GM12878 (cell line): ENCODE data around the gene SACM1L. TPM values are rescaled to one million over a fixed set of nuclear protein-coding genes. Genes with fewer than 3 reads are reported as not detected.

ENCODE experiments used
- ATAC-seq: fragments of 200-7000 bp; cut with Tn5 transposase; 3 replicates; pipeline ENCODE4 v1.9.1; 2020; ENCODE audit warnings: mild to moderate bottlenecking, moderate library complexity
- BruUV-seq: library from RNA; stranded (reverse); fragments of 400-500 nt; replicated peaks from 2 replicates; lab custom pipeline; 2021; lab: Mats Ljungman, UMichigan
- CTCF ChIA-PET: fragments of 300-600 bp; sonication (Branson Sonifier 250); formaldehyde crosslinking; extraction: SDS; loops from one replicate; lab custom pipeline; 2021; ENCODE audit warnings: inconsistent platforms; lab: Yijun Ruan, JAX
- POLR2A ChIA-PET: fragments of 350-600 bp; formaldehyde crosslinking; extraction: SDS; loops from one replicate; lab custom pipeline; 2021; ENCODE audit warnings: inconsistent platforms; lab: Charles Lee
- RAD21 ChIA-PET: fragments of 300-600 bp; sonication (Branson Sonifier 250); formaldehyde crosslinking; loops from one replicate; lab custom pipeline; 2023; ENCODE audit warnings: antibody characterized with exemption; ENCODE audit not compliant: unreplicated experiment; lab: Charles Lee
- SMC1A ChIA-PET: fragments of 300-600 bp; sonication (Branson Sonifier 250); formaldehyde crosslinking; loops from one replicate; lab custom pipeline; 2023; ENCODE audit not compliant: unreplicated experiment, uncharacterized antibody; lab: Charles Lee
- DNase-seq: peaks from one replicate; pipeline ENCODE4 v3.0.0-alpha.2; 2011; ENCODE audit warnings: low read depth, low spot score
- FAIRE-seq: peaks from 3 replicates; lab custom pipeline; 2011; peaks lifted over from hg19 to GRCh38; lab: Jason Lieb, UNC
- H2AFZ ChIP-seq: 2 replicates; pipeline ENCODE4 v1.6.0; 2011; ENCODE audit warnings: low read depth, low read length, control low read depth; ENCODE audit not compliant: control insufficient read depth
- H3K27ac ChIP-seq: 2 replicates; pipeline ENCODE4 v1.5.1; 2011; ENCODE audit warnings: control low read depth; ENCODE audit not compliant: control insufficient read depth, insufficient read depth
- H3K27me3 ChIP-seq, 2 experiments: replicated peaks in 1 of 2; 2 replicates each; pipeline versions ENCODE4 v1.6.0 to v1.6.1; 2011; ENCODE audit warnings: low read length in 1 of 2; ENCODE audit not compliant: control insufficient read depth in 2 of 2, insufficient read depth in 2 of 2
- H3K36me3 ChIP-seq, 2 experiments: 2 replicates each; pipeline ENCODE4 v1.5.1; 2011; ENCODE audit warnings: low read length in 1 of 2; ENCODE audit not compliant: control insufficient read depth in 2 of 2, insufficient read depth in 2 of 2
- H3K4me1 ChIP-seq: 2 replicates; pipeline ENCODE4 v1.6.1; 2011; ENCODE audit warnings: mild to moderate bottlenecking, low read length, moderate library complexity, mixed read lengths; ENCODE audit not compliant: control insufficient read depth, insufficient read depth
- H3K4me2 ChIP-seq: 2 replicates; pipeline ENCODE4 v1.6.0; 2011; ENCODE audit warnings: control low read depth; ENCODE audit not compliant: control insufficient read depth, insufficient read depth
- H3K4me3 ChIP-seq: fragments of 200-600 bp; sonication (generic); 2 replicates; pipeline ENCODE4 v1.5.1; 2016
- H3K79me2 ChIP-seq: 2 replicates; pipeline ENCODE4 v1.6.0; 2011; ENCODE audit warnings: low read length; ENCODE audit not compliant: control insufficient read depth, insufficient read depth
- H3K9ac ChIP-seq: 2 replicates; pipeline ENCODE4 v1.8.0; 2011; ENCODE audit warnings: low read length, control low read depth, mixed read lengths; ENCODE audit not compliant: control insufficient read depth, insufficient read depth
- H3K9me3 ChIP-seq: replicated peaks from 3 replicates; pipeline ENCODE4 v1.5.1; 2011; ENCODE audit warnings: mild to moderate bottlenecking, low read length; ENCODE audit not compliant: control insufficient read depth, insufficient read depth
- H4K20me1 ChIP-seq: 2 replicates; pipeline ENCODE4 v1.6.0; 2011; ENCODE audit not compliant: control insufficient read depth, insufficient read depth
- ATF3 ChIP-seq: IDR thresholded peaks from 2 replicates; pipeline ENCODE4 v1.6.1; 2011; ENCODE audit warnings: low read depth, mild to moderate bottlenecking, low read length, moderate library complexity, borderline replicate concordance; ENCODE audit errors: extremely low read depth
- CHD1 ChIP-seq: IDR thresholded peaks from 2 replicates; pipeline ENCODE4 v1.6.1; 2012; ENCODE audit warnings: low read depth, low read length, improper control_type of control experiment
- CHD4 ChIP-seq: fragments of 200-600 bp; sonication (generic); IDR thresholded peaks from 2 replicates; pipeline ENCODE4 v1.6.1; 2016; ENCODE audit warnings: mild to moderate bottlenecking
- FOXK2 ChIP-seq: fragments of 450-650 bp; IDR thresholded peaks from 2 replicates; pipeline ENCODE4 v1.6.1; 2017; ENCODE audit warnings: mild to moderate bottlenecking, moderate library complexity
- IKZF2 ChIP-seq, 2 experiments: fragments of 450-650 bp; IDR thresholded peaks; 2 replicates each; pipeline ENCODE4 v1.6.1; 2017; ENCODE audit warnings: mild to moderate bottlenecking in 2 of 2, moderate library complexity in 2 of 2
- JUND ChIP-seq: IDR thresholded peaks from 2 replicates; pipeline ENCODE4 v1.6.1; 2012; ENCODE audit warnings: low read depth, mild to moderate bottlenecking, low read length, improper control_type of control experiment, moderate library complexity
- MEF2B ChIP-seq: fragments of 450-650 bp; IDR thresholded peaks from 2 replicates; pipeline ENCODE4 v1.6.1; 2018; ENCODE audit warnings: mild to moderate bottlenecking, moderate library complexity; ENCODE audit not compliant: partially characterized antibody, poor library complexity, severe bottlenecking
- MLLT1 ChIP-seq: fragments of 450-650 bp; IDR thresholded peaks from 2 replicates; pipeline ENCODE4 v1.6.1; 2016; ENCODE audit warnings: mild to moderate bottlenecking
- MTA3 ChIP-seq: IDR thresholded peaks from 2 replicates; pipeline ENCODE4 v1.6.1; 2012; ENCODE audit warnings: low read length, inconsistent platforms, borderline replicate concordance
- NR2C2 ChIP-seq: IDR thresholded peaks from 2 replicates; pipeline ENCODE4 v1.6.1; 2011; ENCODE audit warnings: borderline replicate concordance, low read depth; ENCODE audit not compliant: control insufficient read depth, insufficient read length
- PBX3 ChIP-seq: IDR thresholded peaks from 2 replicates; pipeline ENCODE4 v1.6.1; 2011; ENCODE audit warnings: mild to moderate bottlenecking, low read depth, low read length, moderate library complexity; ENCODE audit not compliant: insufficient replicate concordance
- RCOR1 ChIP-seq: conservative IDR thresholded peaks from 2 replicates; pipeline ENCODE4 v1.6.1; 2012; ENCODE audit warnings: low read depth, low read length, improper control_type of control experiment
- RELA ChIP-seq: fragments of 450-650 bp; IDR thresholded peaks from 2 replicates; pipeline ENCODE4 v1.8.0; 2014; ENCODE audit warnings: borderline replicate concordance; ENCODE audit not compliant: partially characterized antibody
- ZNF217 ChIP-seq: fragments of 450-650 bp; IDR thresholded peaks from 2 replicates; pipeline ENCODE4 v1.6.1; 2017; ENCODE audit warnings: antibody characterized with exemption, mild to moderate bottlenecking
- WGBS: methylation state at CpG from one replicate; pipeline ENCODE4 v1.1.6; 2016; ENCODE audit warnings: low lambda C conversion rate; ENCODE audit not compliant: insufficient replicate concordance, insufficient coverage; ENCODE audit errors: missing lambda C conversion rate; 5-methylcytosine and 5-hydroxymethylcytosine counted together
- in situ Hi-C: fragments of 300-500 bp; cut with MboI; formaldehyde crosslinking; loops from 9 replicates; pipeline ENCODE4 v1.14.3; 2018; ENCODE audit warnings: mixed read lengths
- intact Hi-C: fragments of 100-400 bp; cut with micrococcal nuclease; formaldehyde crosslinking; loops from one replicate; pipeline ENCODE4 v1.14.2; 2022; ENCODE audit not compliant: unreplicated experiment
- polyA plus RNA-seq, 11 experiments: library from polyadenylated mRNA; depleted of rRNA in 4 of 11; unstranded in 6 of 11; stranded (reverse) in 5 of 11; fragments of >200 nt; fragmentation: Nextera tagmentation in 4 of 11; fragmentation: Illumina TruSeq in 1 of 11; extraction: Ambion mirVana in 4 of 11; extraction: Trizol in 1 of 11; gene quantifications; 1 replicate in 1 of 11; 2 replicates in 10 of 11; pipeline versions ENCODE4 v1.2.1 to v1.2.3, GENCODE V29; 2011 to 2016; ENCODE audit warnings: inconsistent platforms in 2 of 11, missing spikeins in 2 of 11, low read depth in 1 of 11
- total RNA-seq, 4 experiments: library from RNA; depleted of rRNA in 3 of 4; stranded (reverse); fragments of >200 nt in 3 of 4; fragmentation: Illumina TruSeq in 1 of 4; extraction: Trizol in 1 of 4; gene quantifications; 2 replicates each; pipeline versions ENCODE4 v1.2.1 to v1.2.3, GENCODE V29; 2013 to 2021
- TF ChIP-seq, protein P1 (sequence below): fragments of 450-650 bp; IDR thresholded peaks from 2 replicates; pipeline ENCODE4 v1.6.1; 2017; ENCODE audit warnings: low read depth, mild to moderate bottlenecking, moderate library complexity
- TF ChIP-seq, protein P2 (sequence below): fragments of 450-650 bp; IDR thresholded peaks from 2 replicates; pipeline ENCODE4 v1.6.1; 2017; ENCODE audit warnings: mild to moderate bottlenecking, moderate library complexity

Gene SACM1L
- total and polyA plus RNA-seq, 10 of the 15 experiments (the other 5 are each of a cell fraction or from before 2014, with no cell fraction given) = 16.5 to 48.3 (median 28.9) TPM

DNA sequence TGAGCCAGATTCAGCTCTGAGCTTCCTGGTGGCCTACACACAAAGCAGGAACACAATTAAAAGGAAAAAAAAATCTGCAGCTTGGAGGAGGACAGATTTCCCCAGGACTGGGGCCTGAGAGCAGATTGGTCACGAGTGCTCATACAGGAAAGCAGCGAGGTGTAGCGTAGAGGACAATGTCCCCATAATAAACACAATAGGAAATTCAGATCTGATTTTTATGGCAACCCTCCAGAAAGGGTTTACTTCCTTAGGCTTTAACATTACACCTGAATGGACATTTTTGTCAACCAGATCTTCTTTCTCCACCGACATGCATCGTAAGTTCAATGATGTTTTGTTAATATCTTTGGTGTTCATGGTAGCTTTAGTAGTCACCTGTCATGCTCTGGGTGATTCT, 83.9 kb downstream of the SACM1L start:
- H3K9me3 ChIP-seq = no peaks in the 10 kb centered on the region
- H3K27ac ChIP-seq = no peak overlapping the region
- RAD21 ChIA-PET = no interaction called here
- H3K9ac ChIP-seq = no peak overlapping the region
- no peak overlapping the region for H3K4me2 ChIP-seq
- no peaks in the 10 kb centered on the region for H3K4me1 ChIP-seq
- H2AFZ ChIP-seq = no peak overlapping the region
- ATAC-seq (no peak), FAIRE-seq (no peak), DNase-seq (no peak)
- POLR2A ChIA-PET = interaction anchor here (0.6 kb wide), 1 partner anchor 1716 kb away, joined by 4 read pairs; no protein-coding TSS in a partner anchor
- in situ Hi-C loops = no loop called here
- WGBS = 67% methylated on average over 5 of the region's 5 CpGs
- intact Hi-C loops = no loop called here
- no TSS peak for BruUV-seq
- CTCF ChIA-PET = interaction anchor here (0.7 to 1.0 kb wide), 2 partner anchors 304 to 306 kb away, joined by 3 read pairs; no protein-coding TSS in a partner anchor
- H3K79me2 ChIP-seq = no peaks in the 10 kb centered on the region
- SMC1A ChIA-PET = interaction anchor here (1.1 kb wide), 1 partner anchor 32 kb away, joined by 4 read pairs; no protein-coding TSS in a partner anchor
- no peak overlapping the region for H3K4me3 ChIP-seq
- H3K27me3 ChIP-seq = peaks cover 0 to 2% of the 10 kb centered on the region in 2 experiments; a peak in 1 of 4 replicates
- no peaks in the 10 kb centered on the region for H4K20me1 ChIP-seq
- no peaks in the 10 kb centered on the region for H3K36me3 ChIP-seq
- no peak for TF ChIP-seq MEF2B
- no peak for TF ChIP-seq ATF3
- no peak for TF ChIP-seq ZNF217
- no peak for TF ChIP-seq CHD1
- no peak for TF ChIP-seq RCOR1
- TF ChIP-seq CHD4 = no peak
- no peak for TF ChIP-seq IKZF2 (IDR thresholded peaks at IDR 0.05)
- TF ChIP-seq FOXK2 = no peak
- TF ChIP-seq, protein P1, sequence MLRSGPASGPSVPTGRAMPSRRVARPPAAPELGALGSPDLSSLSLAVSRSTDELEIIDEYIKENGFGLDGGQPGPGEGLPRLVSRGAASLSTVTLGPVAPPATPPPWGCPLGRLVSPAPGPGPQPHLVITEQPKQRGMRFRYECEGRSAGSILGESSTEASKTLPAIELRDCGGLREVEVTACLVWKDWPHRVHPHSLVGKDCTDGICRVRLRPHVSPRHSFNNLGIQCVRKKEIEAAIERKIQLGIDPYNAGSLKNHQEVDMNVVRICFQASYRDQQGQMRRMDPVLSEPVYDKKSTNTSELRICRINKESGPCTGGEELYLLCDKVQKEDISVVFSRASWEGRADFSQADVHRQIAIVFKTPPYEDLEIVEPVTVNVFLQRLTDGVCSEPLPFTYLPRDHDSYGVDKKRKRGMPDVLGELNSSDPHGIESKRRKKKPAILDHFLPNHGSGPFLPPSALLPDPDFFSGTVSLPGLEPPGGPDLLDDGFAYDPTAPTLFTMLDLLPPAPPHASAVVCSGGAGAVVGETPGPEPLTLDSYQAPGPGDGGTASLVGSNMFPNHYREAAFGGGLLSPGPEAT = no peak
- TF ChIP-seq RELA = no peak
- TF ChIP-seq, protein P2, sequence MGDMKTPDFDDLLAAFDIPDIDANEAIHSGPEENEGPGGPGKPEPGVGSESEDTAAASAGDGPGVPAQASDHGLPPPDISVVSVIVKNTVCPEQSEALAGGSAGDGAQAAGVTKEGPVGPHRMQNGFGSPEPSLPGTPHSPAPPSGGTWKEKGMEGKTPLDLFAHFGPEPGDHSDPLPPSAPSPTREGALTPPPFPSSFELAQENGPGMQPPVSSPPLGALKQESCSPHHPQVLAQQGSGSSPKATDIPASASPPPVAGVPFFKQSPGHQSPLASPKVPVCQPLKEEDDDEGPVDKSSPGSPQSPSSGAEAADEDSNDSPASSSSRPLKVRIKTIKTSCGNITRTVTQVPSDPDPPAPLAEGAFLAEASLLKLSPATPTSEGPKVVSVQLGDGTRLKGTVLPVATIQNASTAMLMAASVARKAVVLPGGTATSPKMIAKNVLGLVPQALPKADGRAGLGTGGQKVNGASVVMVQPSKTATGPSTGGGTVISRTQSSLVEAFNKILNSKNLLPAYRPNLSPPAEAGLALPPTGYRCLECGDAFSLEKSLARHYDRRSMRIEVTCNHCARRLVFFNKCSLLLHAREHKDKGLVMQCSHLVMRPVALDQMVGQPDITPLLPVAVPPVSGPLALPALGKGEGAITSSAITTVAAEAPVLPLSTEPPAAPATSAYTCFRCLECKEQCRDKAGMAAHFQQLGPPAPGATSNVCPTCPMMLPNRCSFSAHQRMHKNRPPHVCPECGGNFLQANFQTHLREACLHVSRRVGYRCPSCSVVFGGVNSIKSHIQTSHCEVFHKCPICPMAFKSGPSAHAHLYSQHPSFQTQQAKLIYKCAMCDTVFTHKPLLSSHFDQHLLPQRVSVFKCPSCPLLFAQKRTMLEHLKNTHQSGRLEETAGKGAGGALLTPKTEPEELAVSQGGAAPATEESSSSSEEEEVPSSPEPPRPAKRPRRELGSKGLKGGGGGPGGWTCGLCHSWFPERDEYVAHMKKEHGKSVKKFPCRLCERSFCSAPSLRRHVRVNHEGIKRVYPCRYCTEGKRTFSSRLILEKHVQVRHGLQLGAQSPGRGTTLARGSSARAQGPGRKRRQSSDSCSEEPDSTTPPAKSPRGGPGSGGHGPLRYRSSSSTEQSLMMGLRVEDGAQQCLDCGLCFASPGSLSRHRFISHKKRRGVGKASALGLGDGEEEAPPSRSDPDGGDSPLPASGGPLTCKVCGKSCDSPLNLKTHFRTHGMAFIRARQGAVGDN = no peak
- no peak for TF ChIP-seq NR2C2
- no peak for TF ChIP-seq MTA3
- TF ChIP-seq PBX3 = no peak
- no peak for TF ChIP-seq MLLT1
- no peak for TF ChIP-seq JUND
